Tibial nerve (tissue), 4 donors: ENCODE results near the gene TNP2.

ENCODE experiments used
- EP300 ChIP-seq, 2 donors: sonication (generic); formaldehyde crosslinking; IDR thresholded peaks; one replicate each; pipeline ENCODE4 v1.6.1; 2017; ENCODE audit warnings: antibody characterized with exemption in 2 of 2, mild to moderate bottlenecking in 1 of 2
- POLR2A ChIP-seq, 2 donors: fragments of 450-650 bp; IDR thresholded peaks; one replicate each; pipeline ENCODE4 v1.6.1; 2017; ENCODE audit warnings: antibody characterized with exemption in 2 of 2, mild to moderate bottlenecking in 2 of 2, moderate library complexity in 2 of 2
- TF ChIP-seq, protein P1 (sequence below), 5 experiments: fragments of 200-600 bp in 3 of 5; fragments of 450-650 bp in 2 of 5; sonication (generic) in 3 of 5; IDR thresholded peaks; one replicate each; pipeline ENCODE4 v1.5.1; 2016 to 2019; ENCODE audit warnings: antibody characterized with exemption in 5 of 5, mild to moderate bottlenecking in 3 of 5, moderate library complexity in 2 of 5

- TF ChIP-seq, protein P1, sequence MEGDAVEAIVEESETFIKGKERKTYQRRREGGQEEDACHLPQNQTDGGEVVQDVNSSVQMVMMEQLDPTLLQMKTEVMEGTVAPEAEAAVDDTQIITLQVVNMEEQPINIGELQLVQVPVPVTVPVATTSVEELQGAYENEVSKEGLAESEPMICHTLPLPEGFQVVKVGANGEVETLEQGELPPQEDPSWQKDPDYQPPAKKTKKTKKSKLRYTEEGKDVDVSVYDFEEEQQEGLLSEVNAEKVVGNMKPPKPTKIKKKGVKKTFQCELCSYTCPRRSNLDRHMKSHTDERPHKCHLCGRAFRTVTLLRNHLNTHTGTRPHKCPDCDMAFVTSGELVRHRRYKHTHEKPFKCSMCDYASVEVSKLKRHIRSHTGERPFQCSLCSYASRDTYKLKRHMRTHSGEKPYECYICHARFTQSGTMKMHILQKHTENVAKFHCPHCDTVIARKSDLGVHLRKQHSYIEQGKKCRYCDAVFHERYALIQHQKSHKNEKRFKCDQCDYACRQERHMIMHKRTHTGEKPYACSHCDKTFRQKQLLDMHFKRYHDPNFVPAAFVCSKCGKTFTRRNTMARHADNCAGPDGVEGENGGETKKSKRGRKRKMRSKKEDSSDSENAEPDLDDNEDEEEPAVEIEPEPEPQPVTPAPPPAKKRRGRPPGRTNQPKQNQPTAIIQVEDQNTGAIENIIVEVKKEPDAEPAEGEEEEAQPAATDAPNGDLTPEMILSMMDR (IDR thresholded peaks at IDR 0.05): no peak
- no peak for TF ChIP-seq POLR2A (IDR thresholded peaks at IDR 0.05)
- TF ChIP-seq EP300 (IDR thresholded peaks at IDR 0.05): no peak
These were observed 46.4 kb upstream of the TNP2 start for GRCh38 chr16:11315510-11315909.
